NCI-H446 (cell line): ENCODE results near the gene SSB.
A peak's percentile ranks its signal among the peaks of the same experiment; 100 is the strongest.
"Not testable (repeated sequence)": the region's sequence is repeated elsewhere in the genome, so short reads cannot be mapped to it uniquely, and the experiment has no call there.

ENCODE experiments used
- DNase-seq, 2 experiments: peaks; one replicate each; lab custom pipeline; 2025; lab: John Stamatoyannopoulos, UW

The SSB gene

GRCh38 chr2:169798718-169799592 is at the start of gene SSB:
Gene SSB (plus strand): TSS chr2:169798871. CDS start chr2:169800961, 2,090 bp downstream.
- DNase-seq = peak; percentile 86 to 95

GRCh38 chr2:169752752-169753151 is 45.9 kb upstream of the SSB start:
- no peak for DNase-seq

- DNase-seq = no peak
Measured at GRCh38 chr2:169755083-169755870, 43.4 kb upstream of the SSB start.

GRCh38 chr2:169756342-169756741 is 42.3 kb upstream of the SSB start:
- no peak for DNase-seq

GRCh38 chr2:169757356-169757755 is 41.3 kb upstream of the SSB start:
- no peak for DNase-seq

GRCh38 chr2:169757778-169758177 is 40.9 kb upstream of the SSB start:
- DNase-seq = no peak

- no peak for DNase-seq
Measured at GRCh38 chr2:169759987-169760386, 38.7 kb upstream of the SSB start.

GRCh38 chr2:169760798-169761197 is 37.9 kb upstream of the SSB start:
- not testable (repeated sequence) for DNase-seq

GRCh38 chr2:169761251-169761969 is 37.3 kb upstream of the SSB start:
- no peak for DNase-seq

GRCh38 chr2:169761970-169762292 is 36.7 kb upstream of the SSB start:
- no peak for DNase-seq

GRCh38 chr2:169765523-169765922 is 33.1 kb upstream of the SSB start:
- DNase-seq = no peak

- DNase-seq = peak; percentile 8 to 57
Measured at GRCh38 chr2:169767243-169767888, 31.3 kb upstream of the SSB start.

- no peak for DNase-seq
Measured at GRCh38 chr2:169768262-169768995, 30.2 kb upstream of the SSB start.

- no peak for DNase-seq
Measured at GRCh38 chr2:169771021-169771420, 27.6 kb upstream of the SSB start.

- DNase-seq = no peak
Measured at GRCh38 chr2:169771612-169772011, 27.1 kb upstream of the SSB start.

GRCh38 chr2:169772651-169773050 is 26.0 kb upstream of the SSB start:
- DNase-seq = no peak

- DNase-seq = no peak
Measured at GRCh38 chr2:169775354-169775753, 23.3 kb upstream of the SSB start.

GRCh38 chr2:169775765-169776164 is 22.9 kb upstream of the SSB start:
- DNase-seq = no peak

GRCh38 chr2:169776252-169776761 is 22.4 kb upstream of the SSB start:
- no peak for DNase-seq

- no peak for DNase-seq
Measured at GRCh38 chr2:169778446-169778845, 20.2 kb upstream of the SSB start.
